GM19467 (cell line): ENCODE data around the gene SOX11.

Source experiments
- ATAC-seq: cut with Tn5 transposase; IDR thresholded peaks from one replicate; pipeline ENCODE4 v1.9.1; 2021; ENCODE audit warnings: mild to moderate bottlenecking, moderate library complexity; ENCODE audit not compliant: unreplicated experiment

The SOX11 gene

GRCh38 chr2:5691221-5691984 lies 781 bp upstream of the SOX11 start:
- ATAC-seq: no peak

- ATAC-seq: no peak
These were observed 540 bp downstream of the SOX11 start for GRCh38 chr2:5692561-5693286.

- no peak for ATAC-seq
These were observed 1.4 kb downstream of the SOX11 start for GRCh38 chr2:5693287-5694201.

GRCh38 chr2:5694306-5694705 lies 2.1 kb downstream of the SOX11 start:
- no peak for ATAC-seq

- ATAC-seq: no peak
These were observed 3.6 kb downstream of the SOX11 start for GRCh38 chr2:5695654-5696403.

GRCh38 chr2:5696404-5696944 lies 4.3 kb downstream of the SOX11 start:
- ATAC-seq: no peak

- ATAC-seq: no peak
These were observed 4.8 kb downstream of the SOX11 start for GRCh38 chr2:5696945-5697521.

GRCh38 chr2:5697562-5697961 lies 5.4 kb downstream of the SOX11 start:
- ATAC-seq: no peak

- ATAC-seq: no peak
These were observed 6.0 kb downstream of the SOX11 start for GRCh38 chr2:5698134-5698533.

GRCh38 chr2:5699963-5700362 lies 7.8 kb downstream of the SOX11 start:
- no peak for ATAC-seq

GRCh38 chr2:5700551-5700950 lies 8.4 kb downstream of the SOX11 start:
- no peak for ATAC-seq

GRCh38 chr2:5701266-5701665 lies 9.1 kb downstream of the SOX11 start:
- no peak for ATAC-seq

GRCh38 chr2:5703166-5703565 lies 11.0 kb downstream of the SOX11 start:
- ATAC-seq: no peak

- ATAC-seq: no peak
These were observed 13.3 kb downstream of the SOX11 start for GRCh38 chr2:5705490-5705889.

GRCh38 chr2:5706717-5707455 lies 14.7 kb downstream of the SOX11 start:
- ATAC-seq: no peak

- no peak for ATAC-seq
These were observed 18.4 kb downstream of the SOX11 start for GRCh38 chr2:5710615-5711014.

- no peak for ATAC-seq
These were observed 20.9 kb downstream of the SOX11 start for GRCh38 chr2:5713101-5713500.

- no peak for ATAC-seq
These were observed 27.6 kb downstream of the SOX11 start for GRCh38 chr2:5719629-5720334.

- no peak for ATAC-seq
These were observed 28.2 kb downstream of the SOX11 start for GRCh38 chr2:5720426-5720825.
